Keratinocyte (primary cell): ENCODE measurements around the gene LAMC3. TPM values are rescaled to one million over a fixed set of nuclear protein-coding genes. Genes with fewer than 3 reads are reported as not detected.

Source experiments
- DNase-seq: peaks from one replicate; pipeline ENCODE4 v3.0.0-alpha.2; 2011; ENCODE audit warnings: low read depth, missing footprints, low spot score
- FAIRE-seq: peaks from 2 replicates; lab custom pipeline; 2011; peaks lifted over from hg19 to GRCh38; lab: Jason Lieb, UNC
- H2AFZ ChIP-seq: 2 replicates; pipeline ENCODE4 v1.6.0; 2012; ENCODE audit warnings: low read length, control low read depth, inconsistent platforms; ENCODE audit not compliant: control insufficient read depth
- H3K27ac ChIP-seq: 2 replicates; pipeline ENCODE4 v1.5.1; 2011; ENCODE audit warnings: low read length; ENCODE audit not compliant: control insufficient read depth, insufficient read depth
- H3K27me3 ChIP-seq: 3 replicates; pipeline ENCODE4 v1.6.0; 2011; ENCODE audit warnings: low read length; ENCODE audit not compliant: control insufficient read depth, insufficient read depth; ENCODE audit errors: extremely low read depth
- H3K36me3 ChIP-seq, 2 experiments: 2 replicates in 1 of 2; 3 replicates in 1 of 2; pipeline ENCODE4 v1.5.1; 2011; ENCODE audit warnings: low read length in 2 of 2, mild to moderate bottlenecking in 1 of 2; ENCODE audit not compliant: control insufficient read depth in 2 of 2, insufficient read depth in 2 of 2; ENCODE audit errors: extremely low read depth in 1 of 2
- H3K4me1 ChIP-seq: 3 replicates; pipeline ENCODE4 v1.5.1; 2011; ENCODE audit warnings: low read length; ENCODE audit not compliant: control insufficient read depth, insufficient read depth; ENCODE audit errors: extremely low read depth
- H3K4me2 ChIP-seq: 3 replicates; pipeline ENCODE4 v1.6.0; 2011; ENCODE audit warnings: low read depth, low read length; ENCODE audit not compliant: control insufficient read depth, insufficient read depth; ENCODE audit errors: extremely low read depth
- H3K4me3 ChIP-seq, 3 experiments: fragments of 200-600 bp in 1 of 3; sonication (generic) in 1 of 3; 2 replicates in 2 of 3; 3 replicates in 1 of 3; pipeline ENCODE4 v1.5.1; 2011 to 2016; ENCODE audit warnings: low read length in 3 of 3, mild to moderate bottlenecking in 3 of 3, control low read depth in 2 of 3, inconsistent platforms in 1 of 3, low read depth in 1 of 3, mixed read lengths in 1 of 3, mixed run types in 1 of 3, moderate library complexity in 1 of 3; ENCODE audit not compliant: control insufficient read depth in 2 of 3, insufficient read depth in 2 of 3; ENCODE audit errors: extremely low read depth in 1 of 3
- H3K79me2 ChIP-seq: 2 replicates; pipeline ENCODE4 v1.6.0; 2012; ENCODE audit warnings: low read length; ENCODE audit not compliant: control insufficient read depth, insufficient read depth
- H3K9ac ChIP-seq: 3 replicates; pipeline ENCODE4 v1.6.0; 2011; ENCODE audit warnings: low read length; ENCODE audit not compliant: control insufficient read depth, insufficient read depth; ENCODE audit errors: extremely low read depth
- H3K9me1 ChIP-seq: 3 replicates; pipeline ENCODE4 v1.6.0; 2011; ENCODE audit warnings: low read length; ENCODE audit not compliant: control insufficient read depth, insufficient read depth; ENCODE audit errors: extremely low read depth
- H3K9me3 ChIP-seq: 2 replicates; pipeline ENCODE4 v1.5.1; 2012; ENCODE audit warnings: low read depth, low read length; ENCODE audit not compliant: control insufficient read depth
- H4K20me1 ChIP-seq: 3 replicates; pipeline ENCODE4 v1.6.0; 2011; ENCODE audit warnings: low read length; ENCODE audit not compliant: control insufficient read depth, insufficient read depth; ENCODE audit errors: extremely low read depth
- CTCF ChIP-seq, 3 experiments: IDR thresholded peaks in 1 of 3; conservative IDR thresholded peaks in 1 of 3; optimal IDR thresholded peaks in 1 of 3; 2 replicates in 2 of 3; 3 replicates in 1 of 3; pipeline versions ENCODE3 to v1.5.1; 2011; ENCODE audit warnings: low read length in 3 of 3, mild to moderate bottlenecking in 3 of 3, moderate library complexity in 2 of 3, control low read depth in 1 of 3, inconsistent platforms in 1 of 3; ENCODE audit not compliant: insufficient read depth in 2 of 3; ENCODE audit errors: extremely low read depth in 1 of 3
- EZH2 ChIP-seq: IDR thresholded peaks from one replicate; pipeline ENCODE4 v1.6.1; 2012; ENCODE audit warnings: inconsistent platforms, mild to moderate bottlenecking, low read length, moderate library complexity
- dilution Hi-C: fragments of 300-500 bp; cut with MboI; formaldehyde crosslinking; loops from one replicate; pipeline ENCODE4 v1.7.0; 2020; ENCODE audit warnings: low sequenced_read_pairs; ENCODE audit not compliant: extremely low pct_ligation_motif_present
- polyA plus RNA-seq, 5 experiments: library from polyadenylated mRNA; depleted of rRNA in 3 of 5; stranded (reverse) in 3 of 5; stranded (forward) in 1 of 5; unstranded in 1 of 5; fragments of >200 nt; gene quantifications; 1 replicate in 1 of 5; 2 replicates in 3 of 5; 3 replicates in 1 of 5; pipeline versions ENCODE4 v1.2.1 to v1.2.3, GENCODE V29; 2011 to 2012; ENCODE audit warnings: missing spikeins in 2 of 5, low read depth in 1 of 5, low replicate concordance in 1 of 5

Gene LAMC3
- polyA plus RNA-seq, 1 donor (not counting 4 experiments of a cell fraction or from before 2014, with no cell fraction given) = not detected

GRCh38 chr9:131076347-131077195 is 67.6 kb downstream of the LAMC3 start:
- Histone ChIP-seq H3K9ac (no peak overlapping the region), H3K4me2 (no peak overlapping the region), H3K9me1 (no peaks in the 10 kb centered on the region), H3K4me3 (no peak overlapping the region), H3K27me3 (peaks cover 9% of the 10 kb centered on the region), H3K36me3 (no peaks in the 10 kb centered on the region), H2AFZ (no peak overlapping the region), H3K27ac (no peak overlapping the region), H4K20me1 (no peaks in the 10 kb centered on the region), H3K9me3 (no peaks in the 10 kb centered on the region), H3K79me2 (no peaks in the 10 kb centered on the region), H3K4me1 (peaks cover 5% of the 10 kb centered on the region)
- dilution Hi-C loops = no loop called here
- no peak for TF ChIP-seq CTCF (optimal IDR thresholded peaks at IDR 0.05 in 1 of 3, IDR thresholded peaks at IDR 0.05 in 1 of 3, conservative IDR thresholded peaks at IDR 0.05 in 1 of 3; ENCODE audit: extremely low read depth in 1 of 3, insufficient read depth in 2 of 3, low read length in 3 of 3)
- no peak for TF ChIP-seq EZH2
- no peak for FAIRE-seq
- DNase-seq = no peak

- Histone ChIP-seq H4K20me1 (no peaks in the 10 kb centered on the region), H3K4me1 (peaks cover 11% of the 10 kb centered on the region), H3K9me3 (no peaks in the 10 kb centered on the region), H3K27ac (no peak overlapping the region), H3K36me3 (no peaks in the 10 kb centered on the region), H2AFZ (no peak overlapping the region), H3K4me3 (no peak overlapping the region), H3K9ac (no peak overlapping the region), H3K4me2 (no peak overlapping the region), H3K9me1 (no peaks in the 10 kb centered on the region), H3K27me3 (peaks cover 9% of the 10 kb centered on the region), H3K79me2 (no peaks in the 10 kb centered on the region)
- dilution Hi-C loops = no loop called here
- TF ChIP-seq EZH2 = no peak
- TF ChIP-seq CTCF (optimal IDR thresholded peaks at IDR 0.05 in 1 of 3, IDR thresholded peaks at IDR 0.05 in 1 of 3, conservative IDR thresholded peaks at IDR 0.05 in 1 of 3; ENCODE audit: extremely low read depth in 1 of 3, insufficient read depth in 2 of 3, low read length in 3 of 3) = no peak
- FAIRE-seq (no peak), DNase-seq (no peak)
Measured at GRCh38 chr9:131078427-131079366, 69.7 kb downstream of the LAMC3 start.
